HG02763 (cell line): Measurements from ENCODE around the gene CYP8B1.

ENCODE experiments used
- ATAC-seq: cut with Tn5 transposase; IDR thresholded peaks from one replicate; pipeline ENCODE4 v1.9.1; 2021; ENCODE audit warnings: mild to moderate bottlenecking, moderate library complexity; ENCODE audit not compliant: unreplicated experiment

CYP8B1 gene

DNA sequence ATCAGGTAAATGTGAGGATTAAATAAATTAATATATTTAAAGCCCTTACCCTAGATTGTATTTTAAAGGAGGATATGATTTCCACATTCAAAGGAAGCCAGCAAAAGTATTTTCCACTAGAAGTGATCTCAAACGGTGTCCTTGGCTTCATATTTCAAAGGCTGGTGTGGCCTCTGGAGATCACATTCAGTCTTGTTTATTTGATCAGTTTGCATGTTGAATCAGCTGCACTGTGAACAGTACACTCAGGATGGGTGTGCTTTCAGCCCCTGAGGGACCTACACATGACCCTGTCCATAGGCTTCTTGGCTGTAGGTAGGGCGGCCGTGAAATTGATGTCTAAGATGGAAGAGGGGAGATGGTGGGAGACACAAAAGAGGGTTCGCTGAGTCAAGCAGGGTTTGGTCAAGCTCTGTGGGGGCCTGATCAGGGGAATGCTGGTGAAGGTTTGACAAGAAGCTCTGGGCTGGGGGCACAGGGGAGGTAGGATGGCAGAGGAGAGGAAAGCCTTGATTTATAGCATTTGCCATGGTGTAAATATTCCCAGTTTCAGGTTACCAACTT is 21.9 kb downstream of the CYP8B1 start:
- ATAC-seq: no peak

- no peak for ATAC-seq
These were observed 22.6 kb downstream of the CYP8B1 start for GRCh38 chr3:42853056-42853455.

GRCh38 chr3:42852441-42852840 is 23.2 kb downstream of the CYP8B1 start:
- ATAC-seq: no peak

DNA sequence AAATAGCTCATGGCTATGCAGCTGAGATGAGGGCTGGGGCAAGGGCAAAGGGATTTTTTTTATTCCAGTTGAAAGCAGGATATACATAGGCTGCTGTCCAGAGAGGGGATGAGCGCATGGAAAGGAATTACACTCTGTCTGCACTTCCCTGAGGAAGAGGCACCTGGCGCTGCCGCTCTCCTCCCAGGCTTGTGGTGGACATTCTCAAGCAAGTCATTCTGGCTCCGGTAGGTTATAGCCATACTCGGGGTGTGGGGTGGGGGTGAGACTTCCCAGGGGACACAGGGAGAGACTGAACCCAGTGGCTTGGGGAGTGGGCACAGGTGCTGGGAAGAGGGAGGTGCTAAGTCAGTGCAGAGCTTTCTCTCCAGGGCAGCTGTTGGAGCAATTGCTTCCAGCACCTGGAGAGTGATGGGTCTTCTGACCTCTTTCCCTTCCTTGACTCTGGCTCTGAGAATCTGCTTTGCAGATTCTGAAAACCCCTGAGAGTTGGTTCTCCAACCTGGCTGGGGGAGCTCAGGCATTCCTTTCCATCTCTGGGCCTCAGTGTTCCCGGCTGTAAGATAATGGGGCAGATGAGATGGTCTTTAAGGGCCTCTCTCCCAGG is 24.3 kb downstream of the CYP8B1 start:
- ATAC-seq: no peak

- ATAC-seq: no peak
These were observed 25.4 kb downstream of the CYP8B1 start for GRCh38 chr3:42850263-42850662.

- no peak for ATAC-seq
These were observed 26.7 kb downstream of the CYP8B1 start for GRCh38 chr3:42849017-42849416.

DNA sequence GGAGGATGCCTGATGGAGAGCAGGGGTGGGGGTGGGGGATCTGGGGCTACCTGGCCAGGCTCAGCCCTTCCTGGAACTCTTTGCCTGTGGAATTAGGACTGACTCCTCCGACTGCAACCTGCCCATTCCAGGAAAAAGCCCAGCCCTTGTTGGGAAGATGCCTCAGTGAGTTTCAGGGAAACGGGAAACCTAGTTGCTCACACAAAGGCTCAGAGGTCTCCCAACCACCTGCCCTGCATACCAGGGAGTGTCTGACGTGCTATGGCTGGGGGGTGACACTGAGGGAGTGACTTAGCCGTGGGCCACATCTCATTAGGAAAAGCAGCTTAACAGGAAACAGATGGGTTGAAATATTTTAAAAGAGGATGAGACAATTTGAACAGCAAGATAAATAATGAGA is 27.9 kb downstream of the CYP8B1 start:
- ATAC-seq: no peak

DNA sequence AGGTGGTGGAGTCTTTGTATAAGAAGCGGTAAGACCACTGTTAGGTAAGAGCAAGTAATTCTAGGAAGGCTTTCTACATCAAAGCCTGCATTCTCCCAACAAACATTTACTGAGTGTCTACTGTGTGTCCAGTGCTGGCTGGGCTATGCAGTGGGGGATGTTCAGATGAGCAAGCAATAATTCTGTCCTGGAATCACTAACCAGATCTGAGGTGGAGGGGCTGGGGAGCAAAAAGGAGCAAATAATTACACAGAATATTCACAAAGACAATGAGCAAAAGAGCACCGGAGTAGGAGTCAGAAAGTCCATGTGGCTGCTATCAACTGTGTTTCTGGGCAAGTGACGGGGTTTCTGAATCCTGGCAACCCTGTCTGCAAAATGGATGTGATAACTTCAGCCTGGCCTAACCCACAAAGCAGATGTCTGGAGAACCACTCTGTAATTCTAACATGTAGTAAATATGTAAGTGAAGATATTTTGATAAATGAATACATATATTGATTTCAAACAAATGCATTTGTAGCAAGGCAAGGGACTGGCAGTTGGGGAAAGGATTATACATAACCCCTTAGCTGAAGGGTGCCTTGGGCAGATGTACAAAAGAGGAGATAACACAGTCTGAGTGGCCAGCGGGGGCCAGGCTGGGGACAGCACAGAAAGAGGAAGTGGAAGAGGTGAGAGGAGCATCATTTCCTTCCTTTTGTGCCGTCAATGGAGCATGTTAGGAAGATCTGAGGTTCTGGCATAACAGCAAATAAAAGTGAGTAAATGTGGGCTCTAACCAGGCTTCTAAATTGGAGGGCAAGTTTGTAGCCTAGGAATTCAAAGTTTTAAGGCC is 28.8 kb downstream of the CYP8B1 start:
- ATAC-seq: no peak

DNA sequence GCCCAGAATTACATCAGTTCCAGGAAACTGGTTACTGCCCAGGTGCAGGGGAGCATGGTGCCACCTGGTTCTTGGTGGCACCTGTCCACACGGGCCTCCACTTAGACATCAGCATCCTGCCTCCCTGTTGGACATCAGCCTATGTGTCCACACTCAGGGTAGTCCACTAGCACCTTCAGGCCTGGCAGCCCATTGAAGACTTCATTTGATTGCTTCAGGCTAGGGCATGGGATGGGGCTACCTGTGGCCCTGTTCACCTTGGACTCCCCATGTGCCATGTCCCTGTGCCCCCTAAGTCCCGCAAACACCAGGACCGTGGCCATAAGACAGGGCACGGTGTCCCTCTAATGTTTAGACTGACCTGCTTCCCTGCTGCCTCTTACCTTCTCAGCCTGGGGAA is 30.9 kb downstream of the CYP8B1 start:
- no peak for ATAC-seq

- ATAC-seq: no peak
These were observed 31.3 kb downstream of the CYP8B1 start for GRCh38 chr3:42844412-42844713.

DNA sequence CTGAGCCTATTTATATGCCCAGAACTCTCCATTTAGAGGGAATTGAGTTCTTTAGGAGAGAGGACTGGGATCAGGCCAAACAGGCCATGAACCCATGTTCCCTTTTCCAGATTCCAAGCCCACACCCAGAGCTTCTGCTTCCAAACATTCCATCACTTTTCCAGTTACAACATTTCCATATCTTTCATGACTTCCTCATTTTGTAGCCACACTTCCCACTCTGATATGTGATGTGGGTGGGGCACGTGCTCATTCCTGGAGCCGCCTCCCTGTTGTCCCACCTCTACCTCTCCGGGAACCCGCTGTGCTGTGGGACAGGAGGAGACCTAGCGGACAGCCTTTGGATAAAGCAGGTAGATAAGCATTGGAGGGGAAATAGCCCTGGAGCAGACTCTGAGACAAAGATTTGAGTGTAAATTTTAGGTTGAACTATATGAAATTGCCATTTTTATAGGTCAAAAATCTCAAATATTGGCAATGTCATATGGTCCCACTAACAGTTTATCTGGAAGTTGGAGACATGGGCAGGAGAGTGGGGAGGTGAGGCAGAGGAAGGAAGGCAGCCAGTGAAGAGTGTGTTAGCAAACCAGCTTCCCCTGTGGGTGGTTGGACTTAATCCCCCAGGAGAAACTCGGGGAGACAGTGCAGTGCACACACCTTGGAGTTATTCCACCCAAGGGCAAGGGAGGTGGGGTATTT is 31.8 kb downstream of the CYP8B1 start:
- ATAC-seq: no peak

- no peak for ATAC-seq
These were observed 34.3 kb downstream of the CYP8B1 start for GRCh38 chr3:42841332-42841731.

DNA sequence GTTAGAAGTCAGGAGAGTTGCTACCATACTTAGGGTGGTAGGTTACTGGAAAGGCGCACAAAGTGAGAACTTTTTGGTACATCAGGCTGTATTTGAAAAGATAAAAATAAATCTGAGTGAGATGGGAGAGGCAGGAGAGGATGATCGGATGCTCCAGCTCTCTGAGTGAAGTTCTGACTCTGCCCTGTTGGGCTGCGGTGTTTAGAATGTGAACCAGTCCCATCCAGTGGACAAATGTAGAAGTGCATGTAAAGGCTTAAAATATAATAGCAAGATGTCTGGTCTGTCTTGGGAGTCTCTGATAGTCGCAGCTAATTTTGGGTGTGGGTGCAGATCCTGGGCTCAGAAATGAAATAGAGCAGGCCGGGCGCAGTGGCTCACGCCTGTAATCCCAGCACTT is 36.1 kb downstream of the CYP8B1 start:
- ATAC-seq: peak; percentile 83

DNA sequence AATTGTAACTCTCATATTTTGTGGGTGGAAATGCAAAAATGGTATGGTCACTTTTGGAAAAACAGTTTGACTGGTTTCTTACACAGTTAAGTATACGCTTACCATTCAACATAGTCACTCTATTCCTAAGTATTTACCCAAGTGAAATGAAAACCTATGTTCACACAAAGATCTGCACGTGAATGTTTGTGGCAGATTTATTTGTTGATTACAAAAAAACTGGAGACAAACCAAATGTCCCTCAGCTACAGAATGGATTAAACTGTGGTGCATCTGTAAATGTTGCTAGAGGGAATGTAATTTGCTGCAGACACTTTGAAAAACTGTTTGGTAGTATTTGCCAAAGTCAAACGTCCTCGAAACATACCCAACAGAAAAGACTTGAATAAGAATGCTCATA is 37.1 kb downstream of the CYP8B1 start:
- ATAC-seq: no peak

- ATAC-seq: no peak
These were observed 39.2 kb downstream of the CYP8B1 start for GRCh38 chr3:42836150-42837123.

GRCh38 chr3:42831321-42831713 is 44.4 kb downstream of the CYP8B1 start:
- ATAC-seq: no peak

DNA sequence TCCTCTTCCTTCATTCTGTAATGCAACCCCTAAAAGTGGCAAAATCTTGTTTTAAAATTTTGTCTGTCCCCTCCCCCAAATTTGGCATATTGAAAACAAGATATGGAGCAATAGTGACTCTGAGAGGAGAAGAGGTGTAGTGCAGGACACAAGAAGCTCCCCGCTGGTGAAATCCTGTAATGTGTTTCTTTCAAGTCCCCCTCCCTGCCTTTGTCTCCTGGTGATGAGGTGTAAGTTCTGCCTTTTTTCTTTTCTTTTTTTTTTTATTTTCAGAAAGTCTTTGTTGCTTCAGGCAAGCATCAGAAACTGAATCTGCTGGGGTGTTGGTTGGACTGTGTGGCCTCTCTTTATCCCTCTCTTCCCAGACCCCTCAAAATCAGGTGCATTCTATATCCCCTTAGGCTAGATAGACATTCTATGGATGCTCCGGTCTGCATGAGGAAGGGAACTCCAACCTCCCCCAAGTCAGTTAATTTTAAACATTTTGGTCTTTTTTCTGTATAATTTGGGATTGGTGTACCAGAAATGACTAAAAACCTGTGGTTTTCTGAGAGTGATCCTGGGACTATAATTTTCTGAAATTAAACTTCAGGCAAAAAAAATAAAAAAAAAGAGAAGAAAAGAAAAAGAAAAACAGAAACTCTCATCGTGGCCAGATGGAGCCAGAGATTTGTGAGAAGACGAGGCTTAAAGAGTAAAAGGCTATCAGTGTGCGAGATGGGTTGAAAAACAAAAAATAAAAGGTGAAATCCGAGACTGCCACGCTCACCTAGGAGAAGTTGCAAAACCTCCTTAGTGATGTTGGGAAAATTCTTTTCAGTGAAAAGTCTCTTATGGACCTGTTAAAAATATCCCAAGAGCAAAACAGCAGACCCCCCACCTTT is 45.0 kb downstream of the CYP8B1 start:
- ATAC-seq: no peak

- ATAC-seq: no peak
These were observed 45.8 kb downstream of the CYP8B1 start for GRCh38 chr3:42829628-42830436.

DNA sequence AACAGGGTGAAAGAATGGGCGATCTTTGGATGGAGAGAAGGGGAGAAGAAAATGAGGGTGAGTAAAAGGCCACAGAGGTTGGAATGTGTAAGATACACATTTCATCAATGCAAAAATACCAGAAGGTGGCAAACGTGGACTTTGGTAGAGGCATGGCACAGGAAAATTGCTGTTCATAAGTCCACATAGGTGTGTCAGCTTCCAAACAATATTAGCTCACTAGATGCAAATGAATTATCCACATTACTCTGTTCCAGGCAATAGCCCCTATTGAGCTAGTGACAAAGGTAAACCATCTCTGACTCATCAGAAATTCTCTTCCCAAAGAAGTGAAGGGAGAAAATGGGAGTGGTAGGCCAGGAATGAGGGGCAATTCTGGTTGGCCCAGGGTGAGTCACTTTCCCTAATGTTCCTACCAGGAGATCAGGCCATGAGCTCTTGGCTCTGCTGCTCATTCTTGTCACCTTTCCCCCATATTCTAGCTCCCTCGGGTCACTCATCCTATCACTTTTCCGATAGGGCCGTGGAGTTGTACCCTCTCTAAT is 46.5 kb downstream of the CYP8B1 start:
- ATAC-seq: no peak
